Kidney capillary endothelial cell (primary cell): Measurements from ENCODE around the gene FANCC.

Source experiments
- DNase-seq: peaks from one replicate; pipeline ENCODE4 v3.0.0-alpha.2; 2018; ENCODE audit warnings: low spot score

Gene FANCC

GRCh38 chr9:95143591-95144561 lies 173.6 kb downstream of the FANCC start:
- DNase-seq = no peak

- no peak for DNase-seq
Measured at GRCh38 chr9:95142728-95143127, 174.8 kb downstream of the FANCC start.

- no peak for DNase-seq
Measured at GRCh38 chr9:95142315-95142714, 175.2 kb downstream of the FANCC start.

- DNase-seq = no peak
Measured at GRCh38 chr9:95140821-95141220, 176.7 kb downstream of the FANCC start.

GRCh38 chr9:95139126-95139525 lies 178.4 kb downstream of the FANCC start:
- DNase-seq = no peak

- DNase-seq = no peak
Measured at GRCh38 chr9:95138474-95138873, 179.0 kb downstream of the FANCC start.

- DNase-seq = no peak
Measured at GRCh38 chr9:95137587-95138145, 179.8 kb downstream of the FANCC start.

- no peak for DNase-seq
Measured at GRCh38 chr9:95135756-95136155, 181.8 kb downstream of the FANCC start.

- DNase-seq = no peak
Measured at GRCh38 chr9:95134457-95134881, 183.0 kb downstream of the FANCC start.

- no peak for DNase-seq
Measured at GRCh38 chr9:95133325-95133705, 184.2 kb downstream of the FANCC start.

GRCh38 chr9:95132366-95133324 lies 184.9 kb downstream of the FANCC start:
- no peak for DNase-seq

- peak; percentile 42 for DNase-seq
Measured at GRCh38 chr9:95131023-95131943, 186.2 kb downstream of the FANCC start.

- DNase-seq = no peak
Measured at GRCh38 chr9:95130484-95130883, 187.0 kb downstream of the FANCC start.

- no peak for DNase-seq
Measured at GRCh38 chr9:95129476-95130291, 187.8 kb downstream of the FANCC start.

GRCh38 chr9:95128177-95128524 lies 189.4 kb downstream of the FANCC start:
- DNase-seq = no peak

- DNase-seq = peak; percentile 70
Measured at GRCh38 chr9:95127249-95128176, 190.0 kb downstream of the FANCC start.

GRCh38 chr9:95126739-95127138 lies 190.8 kb downstream of the FANCC start:
- no peak for DNase-seq

- no peak for DNase-seq
Measured at GRCh38 chr9:95125652-95126051, 191.9 kb downstream of the FANCC start.
